HG02943 (cell line): Measurements from ENCODE around the gene MEDAG.

Source experiments
- ATAC-seq: cut with Tn5 transposase; IDR thresholded peaks from one replicate; pipeline ENCODE4 v1.9.1; 2021; ENCODE audit warnings: mild to moderate bottlenecking, low read depth, moderate library complexity; ENCODE audit not compliant: unreplicated experiment

Gene MEDAG

DNA sequence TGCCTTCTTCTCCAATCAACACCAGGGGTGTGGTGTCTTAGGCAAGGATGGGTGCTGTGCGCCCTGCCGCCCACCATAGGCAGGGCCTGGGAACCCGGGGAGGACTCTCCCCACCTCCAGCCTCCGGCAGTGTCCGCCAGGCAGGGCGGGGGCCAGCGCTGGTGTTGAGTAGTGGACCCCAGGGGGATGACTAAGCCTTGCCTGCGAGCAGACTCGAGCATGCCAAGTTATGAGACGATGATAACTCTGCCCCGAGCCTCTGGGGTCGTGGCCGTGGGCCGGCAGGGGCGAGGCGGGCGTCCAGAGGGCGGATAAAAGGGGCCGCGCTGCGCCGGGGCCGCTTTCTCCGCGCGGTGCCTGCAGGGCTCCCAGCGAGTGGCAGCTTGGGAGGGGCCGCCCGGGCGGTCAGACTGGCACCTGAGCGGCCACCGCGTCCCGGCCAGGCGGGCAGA lies at the start of gene MEDAG:
MEDAG (plus strand) TSS at position 340 of the 452 bp plus-strand sequence. CDS start 245 bp downstream, outside the sequence.
- ATAC-seq = no peak

DNA sequence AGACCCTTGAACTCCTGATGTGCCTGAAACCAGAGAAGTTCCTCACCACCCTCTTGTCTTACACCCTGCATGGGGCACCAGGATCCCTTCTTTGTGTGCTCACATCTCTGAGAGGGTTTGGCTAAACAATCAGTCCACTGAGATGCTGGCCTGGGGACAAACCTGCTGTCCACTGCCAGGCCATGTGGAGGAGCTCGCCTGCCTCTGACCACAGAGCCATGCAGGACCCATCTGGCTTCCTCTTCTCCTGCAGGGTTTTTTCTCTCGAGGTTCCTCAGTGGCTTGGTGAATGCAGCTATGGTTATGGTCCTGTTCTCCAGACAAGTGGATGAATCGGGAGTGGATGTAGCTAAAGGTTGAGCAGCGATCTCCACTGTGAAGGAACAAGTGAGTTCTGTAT lies 49.1 kb upstream of the MEDAG start:
- no peak for ATAC-seq

DNA sequence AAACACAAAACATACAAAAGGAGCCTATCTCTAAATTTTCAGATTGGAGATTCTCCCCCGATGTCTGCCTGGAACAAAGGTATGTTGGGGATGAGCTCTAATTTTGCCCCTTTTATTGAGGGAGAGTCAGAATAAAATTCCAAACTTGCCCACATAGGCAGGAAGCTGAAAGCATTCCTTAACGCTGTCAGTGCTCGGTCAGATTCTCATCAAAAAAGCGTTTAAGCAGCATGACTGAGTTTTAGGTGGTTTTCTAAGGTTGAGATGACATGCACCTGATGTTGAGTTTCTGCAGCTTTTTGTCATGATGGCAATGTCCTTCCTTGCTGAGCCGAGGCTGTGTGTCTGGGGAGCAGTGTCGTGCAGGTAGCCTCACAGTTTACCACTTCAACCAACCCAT lies 48.4 kb upstream of the MEDAG start:
- no peak for ATAC-seq

DNA sequence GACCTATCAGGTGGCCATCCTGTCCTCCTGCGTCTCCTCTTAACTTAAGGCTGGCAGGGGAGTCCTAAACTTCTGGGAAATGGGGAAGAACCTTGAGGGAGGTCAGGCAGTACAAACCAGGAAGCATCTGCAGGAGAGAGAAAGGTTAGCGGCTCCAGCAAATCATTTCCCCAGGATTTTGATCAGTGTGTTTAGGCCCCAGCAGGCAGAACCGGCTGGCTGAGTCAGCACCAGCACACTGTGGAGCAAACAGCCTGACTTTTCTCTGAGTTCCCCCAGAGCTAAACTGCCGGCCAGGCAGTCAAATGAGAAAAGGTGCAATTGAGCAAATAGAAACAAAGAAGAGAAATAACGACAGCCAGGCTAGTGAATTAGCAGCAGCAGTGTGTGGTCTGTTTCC lies 46.7 kb upstream of the MEDAG start:
- no peak for ATAC-seq

DNA sequence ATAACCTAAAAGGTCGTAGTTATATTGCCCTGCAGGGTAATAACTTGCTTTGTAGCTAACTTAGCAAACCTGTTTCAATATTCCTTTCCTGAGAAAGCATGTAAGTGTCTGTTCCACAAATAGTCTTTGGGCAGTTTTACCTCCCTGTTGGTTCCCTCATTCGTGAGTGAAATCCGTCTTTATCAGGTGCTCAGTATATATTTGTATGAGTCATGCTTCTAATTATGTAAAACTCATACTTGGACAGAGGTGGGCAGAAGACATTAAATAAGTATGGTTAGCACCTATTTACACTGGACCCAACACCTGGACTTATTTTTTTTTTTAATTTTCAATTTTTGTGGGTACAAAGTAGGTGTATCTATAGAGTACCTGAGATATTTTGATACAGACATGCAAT lies 44.9 kb upstream of the MEDAG start:
- ATAC-seq = no peak

DNA sequence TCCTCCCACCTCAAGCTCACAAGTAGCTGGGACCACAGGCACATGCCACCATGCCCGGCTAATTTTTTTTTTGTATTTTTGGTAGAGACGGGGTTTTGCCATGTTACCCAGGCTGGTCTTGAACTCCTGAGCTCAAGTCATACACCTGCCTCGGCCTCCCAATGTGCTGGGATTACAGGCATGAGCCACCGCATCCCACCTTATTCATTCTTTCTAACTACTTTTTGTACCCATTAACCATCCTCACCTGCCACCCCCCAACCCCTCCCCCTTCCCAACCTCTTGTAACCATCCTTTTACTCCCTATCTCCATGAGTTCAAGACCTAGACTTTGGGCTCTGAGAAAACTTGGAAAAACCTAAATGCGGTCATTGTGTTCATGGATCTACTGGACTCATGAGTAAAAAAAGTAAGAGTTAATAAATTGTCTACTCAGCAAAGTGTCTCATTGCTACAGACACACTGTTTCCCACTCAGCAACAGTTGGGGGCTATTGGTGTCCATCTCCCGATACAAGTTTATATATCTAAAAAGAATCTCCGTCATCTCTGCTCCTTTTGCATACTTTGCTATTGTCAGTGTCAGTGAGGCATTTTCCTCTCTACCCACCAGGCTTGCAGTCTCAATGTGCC lies 44.1 kb upstream of the MEDAG start:
- ATAC-seq = no peak

DNA sequence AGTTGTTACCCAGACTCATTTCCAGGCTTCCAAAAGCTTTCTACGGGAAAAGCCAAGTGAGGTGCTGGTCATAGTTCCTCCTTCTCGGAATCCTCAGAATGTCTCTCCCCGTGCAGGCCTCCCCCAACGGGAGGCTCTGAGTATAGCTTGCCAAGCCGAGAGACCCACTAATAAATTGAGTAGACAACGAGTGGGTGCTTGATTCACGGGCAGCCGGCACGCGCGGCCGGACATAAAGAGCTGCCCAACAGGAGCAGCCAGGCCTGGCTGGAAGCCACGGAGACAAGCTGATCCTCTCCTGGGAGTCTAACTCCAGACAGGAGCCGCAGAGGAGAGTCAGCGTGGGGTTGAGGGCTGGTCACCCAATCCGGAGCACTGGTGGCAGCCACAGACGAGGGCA lies 43.4 kb upstream of the MEDAG start:
- ATAC-seq = no peak

DNA sequence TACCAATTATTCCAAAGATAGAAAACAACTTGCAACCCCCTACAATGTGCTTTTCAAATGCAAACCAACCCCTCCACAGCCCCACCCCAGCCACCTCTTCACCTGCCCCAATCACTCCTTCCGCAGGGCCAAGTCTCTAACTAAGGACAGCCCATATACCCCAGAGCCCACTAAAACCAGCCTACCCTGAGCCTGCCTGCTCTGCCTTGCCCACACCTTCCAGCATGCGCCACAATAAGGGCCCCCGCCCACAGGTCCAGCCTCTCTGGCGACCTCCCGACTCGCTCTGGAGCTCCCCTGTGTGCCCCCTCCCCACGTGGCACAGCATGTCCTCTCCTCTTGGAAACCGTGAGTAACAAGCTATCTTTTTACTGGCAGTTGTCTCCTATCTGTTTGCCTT lies 42.8 kb upstream of the MEDAG start:
- no peak for ATAC-seq

DNA sequence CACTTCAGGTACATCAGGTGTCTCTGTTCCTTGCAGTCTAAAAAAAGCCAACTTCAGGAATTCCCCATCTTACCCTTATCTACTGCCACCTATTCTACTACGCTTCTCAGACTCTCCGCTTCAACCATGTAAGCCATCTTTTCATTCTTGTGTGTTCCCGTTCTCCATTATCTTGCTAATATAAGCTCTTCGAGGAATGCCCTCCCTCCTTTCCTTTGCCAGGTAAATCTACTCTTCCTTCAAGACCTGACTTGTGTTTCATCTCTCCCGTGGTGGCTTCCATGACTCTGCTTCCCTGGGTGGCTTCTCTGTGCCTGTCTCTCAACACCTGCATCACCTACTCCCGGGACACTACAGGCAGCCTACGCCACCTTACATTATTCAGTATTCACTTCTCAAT lies 42.3 kb upstream of the MEDAG start:
- no peak for ATAC-seq

DNA sequence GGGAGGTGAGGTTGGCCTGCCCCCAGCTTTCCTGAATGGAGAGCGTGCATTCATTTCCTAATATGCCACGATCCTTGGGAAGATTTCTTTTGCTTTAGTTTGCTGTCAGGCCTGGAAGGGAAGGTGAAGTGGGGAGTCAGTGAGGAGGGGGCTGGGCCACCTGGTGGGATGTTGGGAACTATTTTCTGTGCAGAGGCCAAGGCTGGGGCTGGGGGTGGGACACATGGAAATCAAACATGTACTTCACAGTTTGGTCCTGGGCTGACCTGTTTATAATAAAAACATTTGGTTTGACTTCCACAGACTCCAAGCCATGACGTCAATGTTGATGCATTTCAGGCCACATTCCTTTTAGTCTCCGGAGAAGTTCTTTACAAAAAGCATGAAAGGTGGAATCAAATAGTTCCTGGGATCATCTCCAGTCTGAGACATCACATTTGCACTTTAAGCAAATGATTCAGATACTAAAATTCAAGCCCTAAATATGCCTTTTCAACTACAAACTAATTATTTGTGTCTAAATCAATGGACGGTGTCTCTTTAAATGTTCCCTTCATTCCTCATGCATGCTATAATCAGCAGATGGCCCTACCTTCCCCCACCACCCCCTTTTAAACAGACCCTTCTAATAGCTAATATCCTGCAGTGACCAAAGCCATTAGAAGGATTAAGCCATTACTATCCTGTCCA lies 41.5 kb upstream of the MEDAG start:
- no peak for ATAC-seq

DNA sequence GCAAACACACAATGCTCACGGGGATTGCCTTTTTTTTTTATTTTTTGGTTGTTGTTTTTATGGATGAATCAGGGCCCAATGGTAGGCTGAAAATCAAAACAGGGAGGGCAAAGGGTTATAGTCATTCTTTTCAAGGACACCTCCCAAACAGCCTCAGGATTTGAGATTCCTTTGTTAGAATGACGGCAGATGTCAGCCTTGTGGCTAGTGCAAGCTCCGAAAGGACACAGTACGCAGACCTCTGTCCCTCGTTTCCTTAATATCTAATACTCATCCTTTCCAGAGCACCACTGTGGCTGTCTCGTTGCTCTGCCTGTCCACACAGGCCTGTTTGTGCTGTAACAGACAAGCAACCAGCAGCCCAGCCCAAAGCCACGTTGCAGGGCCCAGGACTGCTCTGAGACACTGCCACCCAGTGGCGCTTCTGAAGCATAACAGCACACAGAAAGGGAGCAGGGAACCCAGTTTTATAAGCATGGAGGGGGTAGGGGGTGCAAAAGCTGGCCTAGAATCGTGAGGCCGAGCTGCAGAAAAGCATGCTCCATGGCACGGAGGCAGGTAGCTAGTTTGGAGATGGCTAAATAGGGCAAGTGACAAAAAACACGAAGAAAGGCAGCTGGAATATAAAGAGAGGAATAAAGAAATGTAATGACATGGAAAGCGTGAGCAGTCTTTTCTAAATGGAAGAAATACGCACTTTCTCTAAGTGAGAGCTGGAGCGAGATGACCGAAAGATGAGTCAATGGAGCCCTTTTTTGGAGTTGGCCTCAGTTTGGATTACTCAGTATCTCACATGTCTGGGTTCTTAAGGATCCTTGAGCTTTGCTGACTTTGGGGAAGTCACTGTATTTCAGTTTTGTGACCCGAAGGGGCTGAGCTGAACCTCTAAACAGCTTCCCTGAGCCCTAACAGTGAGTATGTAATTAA lies 40.7 kb upstream of the MEDAG start:
- no peak for ATAC-seq

DNA sequence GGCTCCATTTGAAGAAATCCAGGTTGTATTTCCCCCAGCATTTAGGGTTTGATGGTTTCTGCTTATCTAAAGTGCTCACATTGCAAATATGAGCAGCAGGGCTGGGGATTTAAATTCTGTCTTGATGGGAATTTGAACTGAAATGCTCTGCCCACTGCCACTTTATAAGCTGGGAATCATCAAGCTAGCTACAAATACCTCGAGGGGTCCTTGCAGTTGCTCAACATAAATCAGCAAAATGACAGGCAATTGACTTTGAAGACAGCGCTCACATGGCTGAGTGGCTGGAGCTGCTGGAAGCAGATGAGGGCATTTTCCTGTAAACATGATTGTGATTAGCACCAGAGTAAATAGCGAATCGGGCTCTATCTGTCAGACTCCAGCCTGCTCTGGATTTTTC lies 39.4 kb upstream of the MEDAG start:
- no peak for ATAC-seq

DNA sequence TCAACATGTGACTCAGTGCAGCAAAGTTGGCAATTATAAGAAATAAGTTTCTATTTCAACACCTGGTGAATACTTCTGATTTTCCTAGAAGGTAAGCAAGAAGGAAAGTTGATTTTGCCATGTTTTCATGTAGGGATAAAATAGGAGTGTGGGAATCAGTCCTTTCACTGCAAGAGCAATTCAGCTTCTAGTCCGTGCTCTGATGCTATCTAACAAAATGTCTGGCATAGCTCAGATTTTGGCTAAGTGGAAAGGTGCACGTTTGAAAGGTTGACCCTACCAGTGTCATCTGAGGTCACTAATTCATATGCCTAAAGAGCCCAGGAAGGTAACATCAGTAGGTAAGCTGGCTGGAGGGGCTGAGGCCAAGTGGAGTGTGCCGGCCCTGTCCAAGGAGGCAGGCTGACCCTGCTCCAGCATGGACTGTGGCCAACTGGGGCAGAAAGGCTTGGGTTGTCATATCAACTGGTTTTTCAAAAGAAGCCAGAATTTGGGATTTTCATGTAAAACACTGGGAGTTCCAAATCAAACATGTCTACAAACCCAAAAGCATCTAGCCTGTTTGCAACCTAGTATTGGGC lies 38.9 kb upstream of the MEDAG start:
- no peak for ATAC-seq

DNA sequence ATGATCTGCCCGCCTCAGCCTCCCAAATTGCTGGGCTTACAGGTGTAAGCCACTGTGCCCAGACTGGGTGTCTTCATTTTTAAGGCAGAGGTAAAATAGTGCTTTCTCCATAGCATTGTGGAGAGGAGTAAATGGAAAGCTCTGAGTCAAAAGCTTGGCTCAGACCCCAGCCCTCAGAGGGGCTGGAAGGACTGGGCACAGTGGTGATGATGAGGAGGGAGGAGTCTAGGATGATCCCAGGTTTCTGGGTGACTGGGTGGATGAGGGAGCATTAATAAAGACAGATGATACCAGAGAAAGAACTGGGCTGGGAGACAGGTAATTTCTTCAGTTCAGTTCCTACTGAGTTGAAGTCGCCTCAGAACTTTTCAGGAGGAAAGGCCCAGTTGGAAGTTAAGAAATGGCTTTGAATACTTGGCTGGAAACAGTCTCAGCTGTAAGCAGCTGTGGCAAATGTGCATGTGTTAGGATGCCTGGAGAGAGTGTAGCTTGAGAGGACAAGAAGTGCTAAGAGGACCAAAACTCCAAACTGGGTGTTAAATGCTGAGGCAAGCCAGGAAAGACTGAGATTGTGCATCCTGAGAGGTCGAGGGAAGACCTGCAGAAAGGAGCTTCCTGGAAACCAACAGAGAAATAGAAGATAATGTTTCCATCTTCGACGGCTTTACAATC lies 37.1 kb upstream of the MEDAG start:
- ATAC-seq = no peak

DNA sequence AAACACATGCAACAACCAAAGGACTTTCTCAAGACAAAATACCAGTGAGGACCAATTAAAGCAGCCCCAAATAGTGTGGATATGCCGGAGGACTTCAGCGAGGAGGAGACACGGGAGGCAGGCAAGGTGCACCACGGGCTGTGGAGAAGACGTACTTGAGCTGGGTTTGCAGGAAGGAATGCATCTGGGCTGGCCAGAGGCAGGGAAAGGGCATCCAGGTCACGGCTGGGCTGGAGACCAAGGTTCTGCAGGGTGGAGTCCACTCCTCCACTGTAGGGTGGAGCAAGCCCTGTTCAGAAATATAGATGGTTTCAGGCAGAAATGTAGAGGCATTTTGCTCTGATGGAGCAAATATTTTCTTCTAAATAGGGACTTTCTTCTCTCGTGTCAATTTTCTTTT lies 36.6 kb upstream of the MEDAG start:
- ATAC-seq = no peak

DNA sequence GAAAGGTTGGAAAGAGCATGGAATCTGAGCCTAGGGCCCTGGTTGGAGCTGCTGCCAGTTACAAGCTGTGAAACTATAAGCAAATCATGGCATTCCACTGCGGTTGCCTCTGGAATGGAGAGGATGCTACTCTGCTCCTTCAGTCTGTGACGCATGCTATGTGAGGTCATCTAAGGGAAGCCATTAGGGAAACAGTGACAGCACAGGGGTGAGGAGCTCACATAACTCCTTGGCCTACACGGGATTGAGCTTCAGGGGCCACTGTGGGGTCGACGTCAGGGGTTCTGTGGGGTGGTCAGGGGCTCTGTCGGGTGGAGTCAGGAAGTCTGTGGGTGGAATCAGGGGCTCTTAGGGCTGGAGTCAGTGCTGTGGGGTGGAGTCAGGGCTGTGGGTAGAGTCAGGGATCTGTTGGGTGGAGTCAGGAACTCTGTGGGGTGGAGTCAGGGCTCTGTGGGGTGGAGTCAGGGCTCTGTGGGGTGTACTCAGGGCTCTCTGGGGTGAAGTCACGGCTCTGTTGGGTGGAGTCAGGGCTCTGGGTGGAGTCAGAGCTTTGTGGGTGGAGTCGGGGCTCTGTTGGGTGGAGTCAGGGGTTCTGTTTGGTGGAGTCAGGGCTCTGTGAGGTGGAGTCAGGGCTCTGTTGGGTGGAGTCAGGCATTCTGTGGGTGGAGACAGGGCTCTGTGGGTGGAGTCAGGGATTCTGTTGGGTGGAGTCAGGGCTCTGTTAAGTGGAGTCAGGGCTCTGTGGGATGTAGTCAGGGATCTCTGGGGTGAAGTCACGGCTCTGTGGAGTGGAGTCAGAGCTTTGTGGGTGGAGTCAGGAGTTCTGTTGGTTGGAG lies 35.8 kb upstream of the MEDAG start:
- ATAC-seq = no peak

DNA sequence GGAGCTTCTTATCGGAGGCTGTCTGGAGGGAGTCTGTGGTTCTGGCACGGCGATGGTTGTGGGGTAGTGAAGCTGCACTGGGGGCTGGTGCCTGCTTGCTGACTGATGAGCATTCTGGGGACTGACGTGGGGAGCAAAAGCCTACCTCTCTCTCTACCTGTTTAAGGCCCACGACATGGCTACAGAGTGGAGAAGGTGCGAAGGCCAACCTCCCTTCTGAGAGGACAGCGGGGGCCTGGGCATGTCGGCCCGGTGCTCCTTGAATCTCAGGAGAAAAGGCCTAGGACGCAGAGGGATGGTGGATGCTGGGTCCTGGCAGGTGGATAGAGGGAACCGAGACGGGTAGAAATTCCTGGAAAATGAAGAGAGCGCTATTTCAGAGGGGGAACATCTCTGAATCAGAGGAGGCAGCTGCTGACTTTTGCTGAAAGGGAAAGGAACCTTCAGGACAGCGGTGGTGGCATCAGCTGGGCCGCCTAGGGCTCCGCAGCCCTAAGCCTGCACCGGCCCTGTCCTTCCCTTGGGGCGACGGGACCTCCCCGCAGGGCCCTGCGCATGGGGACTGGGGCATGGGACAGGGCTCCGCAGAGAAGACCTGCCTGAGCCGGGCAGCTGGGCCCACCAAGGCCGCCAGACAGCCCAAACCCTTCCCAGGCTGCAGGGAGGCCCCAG lies 35.0 kb upstream of the MEDAG start:
- ATAC-seq = no peak

DNA sequence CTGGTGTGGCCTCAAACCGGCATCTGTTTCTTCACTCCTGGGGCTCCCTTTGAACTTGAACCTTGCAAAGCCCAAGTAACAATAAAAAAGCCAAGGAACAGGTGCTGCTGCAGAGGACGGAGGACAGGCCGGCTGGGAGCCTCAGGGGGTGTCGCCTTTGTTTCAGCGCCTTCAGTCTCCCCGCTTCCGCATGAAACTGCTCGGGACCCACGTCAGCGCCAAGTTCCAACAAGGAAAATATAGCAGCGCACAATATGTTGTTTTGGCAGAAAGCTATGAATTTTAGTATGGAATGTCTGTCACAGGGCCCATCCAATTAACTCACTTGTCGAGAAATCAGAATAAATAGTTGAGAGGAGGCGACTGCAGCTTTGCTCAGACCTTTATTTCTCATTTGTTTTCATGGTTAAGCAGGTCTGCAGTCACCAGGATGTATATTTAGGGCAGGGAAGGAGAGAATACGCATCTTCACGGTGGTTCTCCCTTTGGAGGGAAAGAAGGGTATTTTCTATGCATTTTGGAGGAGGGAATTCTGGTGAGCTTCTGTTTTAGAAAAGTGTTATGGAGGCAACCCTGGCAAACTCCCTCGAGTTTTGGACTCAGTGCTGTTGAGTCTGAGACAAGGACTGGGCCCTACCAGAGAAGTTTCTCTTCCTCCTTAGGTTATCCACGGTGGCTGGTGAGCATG lies 34.3 kb upstream of the MEDAG start:
- ATAC-seq = no peak

DNA sequence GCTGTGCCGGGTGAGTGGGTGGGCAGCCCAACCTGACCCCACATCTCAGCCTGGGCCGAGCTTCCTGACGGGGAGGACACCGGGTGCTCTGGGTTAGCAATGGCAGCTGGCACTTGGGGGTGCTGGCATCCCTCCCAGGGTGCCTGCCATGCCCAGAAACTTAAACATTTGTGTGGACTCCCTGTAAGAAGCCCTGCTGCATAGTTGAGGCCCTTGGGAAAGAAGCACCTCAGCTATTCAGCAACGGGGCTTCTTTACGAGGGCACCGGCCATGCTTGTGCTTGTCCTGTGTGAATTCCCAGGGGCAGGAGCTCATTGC lies 33.8 kb upstream of the MEDAG start:
- no peak for ATAC-seq
